ENCODE data around the gene COL4A2.

COL4A2 gene

GRCh38 chr13:110360598-110360997, 53.5 kb downstream of the COL4A2 start:
- DNase-seq: no peak

GRCh38 chr13:110361365-110361911, 54.4 kb downstream of the COL4A2 start:
- no peak for DNase-seq

GRCh38 chr13:110363010-110363409, 55.9 kb downstream of the COL4A2 start:
- no peak for DNase-seq

- DNase-seq: no peak
Measured at GRCh38 chr13:110364081-110364480, 57.0 kb downstream of the COL4A2 start.

GRCh38 chr13:110365876-110366275, 58.8 kb downstream of the COL4A2 start:
- DNase-seq: no peak

GRCh38 chr13:110366733-110367132, 59.6 kb downstream of the COL4A2 start:
- DNase-seq: no peak

- DNase-seq: no peak
Measured at GRCh38 chr13:110367620-110368019, 60.5 kb downstream of the COL4A2 start.

GRCh38 chr13:110368408-110368807, 61.3 kb downstream of the COL4A2 start:
- no peak for DNase-seq

- no peak for DNase-seq
Measured at GRCh38 chr13:110369400-110369799, 62.3 kb downstream of the COL4A2 start.

- no peak for DNase-seq
Measured at GRCh38 chr13:110371550-110372465, 64.7 kb downstream of the COL4A2 start.

GRCh38 chr13:110372676-110373075, 65.6 kb downstream of the COL4A2 start:
- no peak for DNase-seq

GRCh38 chr13:110373617-110374016, 66.5 kb downstream of the COL4A2 start:
- no peak for DNase-seq

GRCh38 chr13:110374431-110375370, 67.6 kb downstream of the COL4A2 start:
- no peak for DNase-seq

- no peak for DNase-seq
Measured at GRCh38 chr13:110376120-110376519, 69.0 kb downstream of the COL4A2 start.

GRCh38 chr13:110377178-110377825, 70.2 kb downstream of the COL4A2 start:
- no peak for DNase-seq

GRCh38 chr13:110377826-110378201, 70.7 kb downstream of the COL4A2 start:
- DNase-seq: no peak

GRCh38 chr13:110379358-110379757, 72.3 kb downstream of the COL4A2 start:
- no peak for DNase-seq

GRCh38 chr13:110379905-110380341, 72.8 kb downstream of the COL4A2 start:
- no peak for DNase-seq

GRCh38 chr13:110380359-110381028, 73.4 kb downstream of the COL4A2 start:
- no peak for DNase-seq

GRCh38 chr13:110381029-110381360, 73.9 kb downstream of the COL4A2 start:
- no peak for DNase-seq

GRCh38 chr13:110382229-110382628, 75.1 kb downstream of the COL4A2 start:
- no peak for DNase-seq

- DNase-seq: no peak
Measured at GRCh38 chr13:110382830-110383229, 75.7 kb downstream of the COL4A2 start.

Data from central memory CD4-positive, alpha-beta T cell (primary cell).